Transverse colon (tissue), 4 donors: ENCODE data around the gene TENM4. TPM values are rescaled to one million over a fixed set of nuclear protein-coding genes. Genes with fewer than 3 reads are reported as not detected.
A peak's percentile ranks its signal among the peaks of the same experiment; 100 is the strongest.

ENCODE experiments used
- DNase-seq: peaks from one replicate; pipeline ENCODE4 v3.0.0-alpha.2; 2019
- H3K27ac ChIP-seq, 4 donors: fragments of 200-600 bp; sonication (generic); 2 replicates each; pipeline ENCODE4 v1.5.1; 2016 to 2018; ENCODE audit warnings: inconsistent platforms in 4 of 4
- H3K27me3 ChIP-seq: fragments of 200-600 bp; sonication (generic); 2 replicates; pipeline ENCODE4 v1.5.1; 2017; ENCODE audit warnings: inconsistent platforms
- H3K36me3 ChIP-seq, 4 donors: fragments of 200-600 bp; sonication (generic); 2 replicates each; pipeline ENCODE4 v1.5.1; 2017 to 2019; ENCODE audit warnings: inconsistent platforms in 4 of 4
- H3K4me1 ChIP-seq, 4 donors: fragments of 200-600 bp; sonication (generic); 2 replicates each; pipeline ENCODE4 v1.5.1; 2017 to 2020; ENCODE audit warnings: inconsistent platforms in 4 of 4
- H3K4me3 ChIP-seq, 4 donors: fragments of 200-600 bp; sonication (generic); 1 replicate in 1 of 4; 2 replicates in 3 of 4; pipeline versions ENCODE4 v1.5.1 to v1.6.1; 2017 to 2019; ENCODE audit warnings: inconsistent platforms in 4 of 4
- H3K9me3 ChIP-seq, 2 donors: fragments of 200-600 bp; sonication (generic); 2 replicates each; pipeline ENCODE4 v1.5.1; 2017 to 2019; ENCODE audit warnings: inconsistent platforms in 2 of 2
- EP300 ChIP-seq: sonication (generic); formaldehyde crosslinking; IDR thresholded peaks from one replicate; pipeline ENCODE4 v1.6.1; 2017; ENCODE audit warnings: antibody characterized with exemption, low read depth
- POLR2A ChIP-seq: fragments of 450-650 bp; IDR thresholded peaks from one replicate; pipeline ENCODE4 v1.6.1; 2016; ENCODE audit warnings: antibody characterized with exemption, mild to moderate bottlenecking, moderate library complexity
- POLR2AphosphoS5 ChIP-seq, 3 donors: sonication (generic); formaldehyde crosslinking; IDR thresholded peaks; one replicate each; pipeline ENCODE4 v1.6.1; 2016; ENCODE audit warnings: antibody characterized with exemption in 3 of 3
- WGBS, 2 donors: methylation state at CpG; one replicate each; pipeline ENCODE4 v1.1.5; 2018; ENCODE audit warnings: low coverage in 1 of 2; 5-methylcytosine and 5-hydroxymethylcytosine counted together
- in situ Hi-C, 4 donors: fragments of 200-750 bp; cut with MboI; loops; one replicate each; pipeline versions ENCODE4 v1.15.0 to v1.15.1; 2017; ENCODE audit warnings: low sequenced_read_pairs in 3 of 4, low pct_ligation_motif_present in 1 of 4, low pct_unique_long_range_greater_than_20kb in 1 of 4
- intact Hi-C: fragments of 100-400 bp; cut with DNase I; formaldehyde crosslinking; loops from one replicate; pipeline ENCODE4 v1.15.1; 2023; ENCODE audit warnings: low total_unique reads
- total RNA-seq, 4 donors: library from RNA; depleted of rRNA; stranded (reverse); fragments of >200 nt; gene quantifications; one replicate each; pipeline ENCODE4 v1.1.0, GENCODE V29; 2016
- TF ChIP-seq, protein P1 (sequence below), 5 experiments: fragments of 200-600 bp in 3 of 5; fragments of 450-650 bp in 2 of 5; sonication (generic) in 3 of 5; IDR thresholded peaks; 1 replicate in 2 of 5; 2 replicates in 3 of 5; pipeline ENCODE4 v1.5.1; 2016 to 2017; ENCODE audit warnings: antibody characterized with exemption in 5 of 5, inconsistent platforms in 3 of 5, mild to moderate bottlenecking in 2 of 5, moderate library complexity in 1 of 5

Gene TENM4
- total RNA-seq, 4 donors from 2014 or later: 0.14 to 0.79 (median 0.39) TPM

GRCh38 chr11:78820741-78821140, 620.1 kb downstream of the TENM4 start:
- in situ Hi-C loops: no loop called here

GRCh38 chr11:78818201-78818600, 622.6 kb downstream of the TENM4 start:
- no peak for TF ChIP-seq POLR2AphosphoS5 (IDR thresholded peaks at IDR 0.05)
- TF ChIP-seq, protein P1, sequence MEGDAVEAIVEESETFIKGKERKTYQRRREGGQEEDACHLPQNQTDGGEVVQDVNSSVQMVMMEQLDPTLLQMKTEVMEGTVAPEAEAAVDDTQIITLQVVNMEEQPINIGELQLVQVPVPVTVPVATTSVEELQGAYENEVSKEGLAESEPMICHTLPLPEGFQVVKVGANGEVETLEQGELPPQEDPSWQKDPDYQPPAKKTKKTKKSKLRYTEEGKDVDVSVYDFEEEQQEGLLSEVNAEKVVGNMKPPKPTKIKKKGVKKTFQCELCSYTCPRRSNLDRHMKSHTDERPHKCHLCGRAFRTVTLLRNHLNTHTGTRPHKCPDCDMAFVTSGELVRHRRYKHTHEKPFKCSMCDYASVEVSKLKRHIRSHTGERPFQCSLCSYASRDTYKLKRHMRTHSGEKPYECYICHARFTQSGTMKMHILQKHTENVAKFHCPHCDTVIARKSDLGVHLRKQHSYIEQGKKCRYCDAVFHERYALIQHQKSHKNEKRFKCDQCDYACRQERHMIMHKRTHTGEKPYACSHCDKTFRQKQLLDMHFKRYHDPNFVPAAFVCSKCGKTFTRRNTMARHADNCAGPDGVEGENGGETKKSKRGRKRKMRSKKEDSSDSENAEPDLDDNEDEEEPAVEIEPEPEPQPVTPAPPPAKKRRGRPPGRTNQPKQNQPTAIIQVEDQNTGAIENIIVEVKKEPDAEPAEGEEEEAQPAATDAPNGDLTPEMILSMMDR (IDR thresholded peaks at IDR 0.05): no peak
- no peak for TF ChIP-seq EP300
- TF ChIP-seq POLR2A: no peak
- Histone ChIP-seq H3K27me3 (no peaks in the 10 kb centered on the region), H3K4me3 (no peak overlapping the region), H3K4me1 (peaks cover 0 to 2% (median under 1%) of the 10 kb centered on the region in 4 donors), H3K9me3 (no peaks in the 10 kb centered on the region), H3K27ac (no peak overlapping the region), H3K36me3 (no peaks in the 10 kb centered on the region)
- in situ Hi-C loops (no loop called here), intact Hi-C loops (no loop called here)
- 89 to 98% methylated on average over 4 of the region's 4 CpGs for WGBS, 2 donors
- DNase-seq: no peak

More at GRCh38 chr11:78820741-78821140, 620.1 kb downstream of the TENM4 start:
- no peaks in the 10 kb centered on the region for H3K27me3 ChIP-seq
- H3K36me3 ChIP-seq: no peaks in the 10 kb centered on the region
- no peak overlapping the region for H3K27ac ChIP-seq
- TF ChIP-seq EP300: no peak
- TF ChIP-seq POLR2A: no peak
- TF ChIP-seq, protein P1 (IDR thresholded peaks at IDR 0.05): no peak
- TF ChIP-seq POLR2AphosphoS5 (IDR thresholded peaks at IDR 0.05): no peak
- WGBS, 2 donors: 50 to 97% methylated on average over 1 to 3 of the region's 3 CpGs
- no peaks in the 10 kb centered on the region for H3K4me1 ChIP-seq
- DNase-seq: no peak
- intact Hi-C loops: no loop called here
- no peaks in the 10 kb centered on the region for H3K9me3 ChIP-seq
- no peak overlapping the region for H3K4me3 ChIP-seq

DNA sequence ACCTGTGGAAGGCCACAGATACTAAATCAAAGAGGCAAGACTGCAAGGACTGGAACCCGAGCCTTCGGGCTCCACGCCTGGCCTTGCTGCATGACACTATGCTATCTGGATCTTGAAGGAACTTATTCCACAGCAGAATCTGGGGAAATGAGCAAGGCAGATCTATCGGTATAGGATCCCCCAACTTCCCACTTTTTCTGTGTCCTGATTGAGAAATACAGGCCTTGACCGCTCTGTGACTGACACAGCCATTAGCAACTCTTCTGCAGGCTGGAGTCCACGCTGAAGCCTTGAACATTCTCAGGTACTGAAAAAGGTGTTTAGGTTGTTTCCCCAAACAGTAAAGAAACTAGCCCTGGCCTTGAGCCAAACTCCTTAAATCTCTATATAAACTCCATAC, 625.0 kb downstream of the TENM4 start:
- WGBS, 2 donors: 90 to 91% methylated on average over 5 to 6 of the region's 6 CpGs
- Histone ChIP-seq H3K4me3 (no peak overlapping the region), H3K36me3 (no peaks in the 10 kb centered on the region), H3K4me1 (peaks cover 0 to 17% (median 10%) of the 10 kb centered on the region in 4 donors), H3K27me3 (no peaks in the 10 kb centered on the region), H3K9me3 (no peaks in the 10 kb centered on the region), H3K27ac (no peak overlapping the region)
- in situ Hi-C loops (no loop called here), intact Hi-C loops (no loop called here)
- no peak for TF ChIP-seq POLR2A
- TF ChIP-seq, protein P1 (IDR thresholded peaks at IDR 0.05): no peak
- TF ChIP-seq EP300: no peak
- no peak for TF ChIP-seq POLR2AphosphoS5 (IDR thresholded peaks at IDR 0.05)
- DNase-seq: no peak

DNA sequence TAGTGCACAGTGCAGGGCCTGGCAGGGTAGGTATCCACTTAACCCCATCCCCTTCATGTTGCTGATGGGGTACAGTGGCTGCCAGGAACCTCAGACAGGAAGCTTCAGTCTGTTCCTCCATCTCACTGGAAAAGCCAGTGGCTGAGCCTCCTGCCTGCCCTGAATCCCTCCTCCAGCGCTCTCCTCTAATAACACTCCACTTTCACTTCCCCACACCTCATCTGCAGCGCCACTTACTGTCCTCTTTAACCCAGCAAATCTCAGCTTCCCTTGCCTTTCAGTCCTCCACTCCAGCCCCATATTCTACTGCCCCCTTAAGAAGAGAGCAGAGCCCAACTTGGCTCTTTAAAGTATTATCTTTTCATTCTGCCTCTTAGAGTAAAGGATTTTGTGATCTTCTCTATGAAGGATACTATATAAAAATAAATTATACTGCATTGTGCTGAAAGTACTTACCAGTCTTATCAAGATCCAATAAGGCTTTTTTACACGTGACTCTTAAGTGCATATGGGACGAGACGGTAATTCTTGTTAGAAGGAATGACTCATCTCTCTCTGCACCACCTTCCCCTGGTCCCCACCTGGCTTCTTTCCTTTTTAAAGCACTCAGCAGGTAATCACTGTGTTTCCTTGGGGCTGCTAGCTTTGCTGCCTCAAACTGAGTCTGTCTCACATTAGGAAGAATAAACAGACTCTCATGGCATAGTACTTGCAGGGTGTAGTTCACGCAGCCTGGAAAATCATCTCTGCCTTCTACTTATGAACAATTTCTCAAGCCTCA, 628.1 kb downstream of the TENM4 start:
- intact Hi-C loops: no loop called here
- H3K4me3 ChIP-seq: no peak overlapping the region
- H3K27ac ChIP-seq: no peak overlapping the region
- DNase-seq: peak; percentile 30
- no peaks in the 10 kb centered on the region for H3K36me3 ChIP-seq
- H3K9me3 ChIP-seq: no peaks in the 10 kb centered on the region
- WGBS, 2 donors: 58 to 70% methylated on average over 6 of the region's 6 CpGs
- TF ChIP-seq EP300 (no peak), POLR2AphosphoS5 (IDR thresholded peaks at IDR 0.05) (no peak), POLR2A (no peak)
- TF ChIP-seq, protein P1 (IDR thresholded peaks at IDR 0.05): no peak
- peaks cover 10 to 42% (median 26%) of the 10 kb centered on the region in 4 donors for H3K4me1 ChIP-seq
- in situ Hi-C loops: no loop called here
- no peaks in the 10 kb centered on the region for H3K27me3 ChIP-seq
